ENCODE measurements around the gene UQCRC1.

DNA sequence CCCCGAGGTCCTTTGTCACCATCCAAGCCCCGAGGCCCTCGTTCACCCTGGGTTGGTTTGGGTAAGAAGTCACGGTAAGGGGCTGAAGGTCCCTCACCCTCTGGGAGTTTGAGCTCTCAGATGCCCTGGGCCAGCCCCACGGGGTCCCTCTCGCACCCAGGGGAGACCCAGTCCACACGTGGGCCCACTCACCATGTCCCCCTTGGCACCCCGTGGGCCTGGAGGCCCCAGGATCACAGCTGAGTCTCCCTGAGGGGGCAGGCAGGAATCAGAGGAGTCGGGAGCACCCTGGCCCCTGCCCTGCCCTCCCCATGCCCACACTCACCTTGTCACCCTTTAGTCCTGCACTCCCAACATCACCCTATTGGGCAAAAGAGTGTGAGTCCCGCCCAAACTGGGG, 40.0 kb downstream of the UQCRC1 start:
- TF ChIP-seq, protein P1, sequence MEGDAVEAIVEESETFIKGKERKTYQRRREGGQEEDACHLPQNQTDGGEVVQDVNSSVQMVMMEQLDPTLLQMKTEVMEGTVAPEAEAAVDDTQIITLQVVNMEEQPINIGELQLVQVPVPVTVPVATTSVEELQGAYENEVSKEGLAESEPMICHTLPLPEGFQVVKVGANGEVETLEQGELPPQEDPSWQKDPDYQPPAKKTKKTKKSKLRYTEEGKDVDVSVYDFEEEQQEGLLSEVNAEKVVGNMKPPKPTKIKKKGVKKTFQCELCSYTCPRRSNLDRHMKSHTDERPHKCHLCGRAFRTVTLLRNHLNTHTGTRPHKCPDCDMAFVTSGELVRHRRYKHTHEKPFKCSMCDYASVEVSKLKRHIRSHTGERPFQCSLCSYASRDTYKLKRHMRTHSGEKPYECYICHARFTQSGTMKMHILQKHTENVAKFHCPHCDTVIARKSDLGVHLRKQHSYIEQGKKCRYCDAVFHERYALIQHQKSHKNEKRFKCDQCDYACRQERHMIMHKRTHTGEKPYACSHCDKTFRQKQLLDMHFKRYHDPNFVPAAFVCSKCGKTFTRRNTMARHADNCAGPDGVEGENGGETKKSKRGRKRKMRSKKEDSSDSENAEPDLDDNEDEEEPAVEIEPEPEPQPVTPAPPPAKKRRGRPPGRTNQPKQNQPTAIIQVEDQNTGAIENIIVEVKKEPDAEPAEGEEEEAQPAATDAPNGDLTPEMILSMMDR (conservative IDR thresholded peaks at IDR 0.05 in 1 of 2, IDR thresholded peaks at IDR 0.05 in 1 of 2; ENCODE audit: low read depth in 1 of 2, low read length in 2 of 2), result no peak
- TF ChIP-seq EZH2 (IDR thresholded peaks at IDR 0.05; ENCODE audit: low read length, missing control alignments), result no peak
